ENCODE results near the gene TSPAN3.

The TSPAN3 gene

GRCh38 chr15:77010857-77011256 is 60.1 kb downstream of the TSPAN3 start:
- Mint-ChIP-seq H3K4me1 (ENCODE audit: low read depth) (peaks cover 88% of the 10 kb centered on the region), H3K9me3 (no peaks in the 10 kb centered on the region), H3K27ac (peak overlapping the region; percentile 90), H3K36me3 (ENCODE audit: low read depth) (peaks cover 73% of the 10 kb centered on the region), H3K4me3 (no peak overlapping the region), H3K27me3 (no peaks in the 10 kb centered on the region)
- no peak for DNase-seq

- Mint-ChIP-seq H3K36me3 (ENCODE audit: low read depth) (peaks cover 77% of the 10 kb centered on the region), H3K4me1 (ENCODE audit: low read depth) (peaks cover 88% of the 10 kb centered on the region), H3K4me3 (no peak overlapping the region), H3K27me3 (no peaks in the 10 kb centered on the region), H3K9me3 (no peaks in the 10 kb centered on the region), H3K27ac (peak overlapping the region; percentile 90)
- no peak for DNase-seq
These were observed 60.6 kb downstream of the TSPAN3 start for GRCh38 chr15:77010312-77010686.

- DNase-seq = no peak
- Mint-ChIP-seq H3K36me3 (ENCODE audit: low read depth) (peaks cover 75% of the 10 kb centered on the region), H3K4me3 (no peak overlapping the region), H3K27ac (peak overlapping the region; percentile 90), H3K4me1 (ENCODE audit: low read depth) (peaks cover 87% of the 10 kb centered on the region), H3K27me3 (no peaks in the 10 kb centered on the region), H3K9me3 (no peaks in the 10 kb centered on the region)
These were observed 61.1 kb downstream of the TSPAN3 start for GRCh38 chr15:77009646-77010311.

GRCh38 chr15:77009176-77009575 is 61.7 kb downstream of the TSPAN3 start:
- DNase-seq = no peak
- peaks cover 87% of the 10 kb centered on the region for H3K4me1 Mint-ChIP-seq (ENCODE audit: low read depth)
- H3K9me3 Mint-ChIP-seq = peaks cover 1% of the 10 kb centered on the region
- no peak overlapping the region for H3K4me3 Mint-ChIP-seq
- H3K36me3 Mint-ChIP-seq (ENCODE audit: low read depth) = peaks cover 81% of the 10 kb centered on the region
- no peaks in the 10 kb centered on the region for H3K27me3 Mint-ChIP-seq
- H3K27ac Mint-ChIP-seq = peak overlapping the region; percentile 90

GRCh38 chr15:77004189-77004588 is 66.7 kb downstream of the TSPAN3 start:
- no peak for DNase-seq
- Mint-ChIP-seq H3K4me1 (ENCODE audit: low read depth) (peaks cover 89% of the 10 kb centered on the region), H3K27ac (peak overlapping the region; percentile 90), H3K36me3 (ENCODE audit: low read depth) (peaks cover 88% of the 10 kb centered on the region), H3K27me3 (no peaks in the 10 kb centered on the region), H3K9me3 (peaks cover 5% of the 10 kb centered on the region), H3K4me3 (peak overlapping the region; percentile 62)

GRCh38 chr15:77002954-77003912 is 67.7 kb downstream of the TSPAN3 start:
- Mint-ChIP-seq H3K4me1 (ENCODE audit: low read depth) (peaks cover 91% of the 10 kb centered on the region), H3K27ac (peak overlapping the region; percentile 90), H3K9me3 (peaks cover 5% of the 10 kb centered on the region), H3K27me3 (no peaks in the 10 kb centered on the region), H3K36me3 (ENCODE audit: low read depth) (peaks cover 90% of the 10 kb centered on the region), H3K4me3 (peak overlapping the region; percentile 62)
- peak; percentile 80 for DNase-seq

- H3K27me3 Mint-ChIP-seq = no peaks in the 10 kb centered on the region
- H3K4me1 Mint-ChIP-seq (ENCODE audit: low read depth) = peaks cover 95% of the 10 kb centered on the region
- peaks cover 90% of the 10 kb centered on the region for H3K36me3 Mint-ChIP-seq (ENCODE audit: low read depth)
- peak overlapping the region; percentile 90 for H3K27ac Mint-ChIP-seq
- DNase-seq = no peak
- peak overlapping the region; percentile 62 for H3K4me3 Mint-ChIP-seq
- peaks cover 5% of the 10 kb centered on the region for H3K9me3 Mint-ChIP-seq
These were observed 68.5 kb downstream of the TSPAN3 start for GRCh38 chr15:77002436-77002835.

GRCh38 chr15:77001966-77002365 is 68.9 kb downstream of the TSPAN3 start:
- peaks cover 97% of the 10 kb centered on the region for H3K4me1 Mint-ChIP-seq (ENCODE audit: low read depth)
- H3K27ac Mint-ChIP-seq = peak overlapping the region; percentile 69
- peak overlapping the region; percentile 62 for H3K4me3 Mint-ChIP-seq

GRCh38 chr15:77001351-77001750 is 69.6 kb downstream of the TSPAN3 start:
- Mint-ChIP-seq H3K36me3 (ENCODE audit: low read depth) (peaks cover 91% of the 10 kb centered on the region), H3K27ac (peak overlapping the region; percentile 73)

More at GRCh38 chr15:77001966-77002365, 68.9 kb downstream of the TSPAN3 start:
- Mint-ChIP-seq H3K9me3 (peaks cover 5% of the 10 kb centered on the region), H3K36me3 (ENCODE audit: low read depth) (peaks cover 92% of the 10 kb centered on the region), H3K27me3 (no peaks in the 10 kb centered on the region)
- DNase-seq = no peak

GRCh38 chr15:76999996-77000395 is 70.9 kb downstream of the TSPAN3 start:
- no peaks in the 10 kb centered on the region for H3K27me3 Mint-ChIP-seq
- peaks cover 5% of the 10 kb centered on the region for H3K9me3 Mint-ChIP-seq
- DNase-seq = peak; percentile 43
- peaks cover 79% of the 10 kb centered on the region for H3K4me1 Mint-ChIP-seq (ENCODE audit: low read depth)
- peak overlapping the region; percentile 96 for H3K27ac Mint-ChIP-seq
- peaks cover 91% of the 10 kb centered on the region for H3K36me3 Mint-ChIP-seq (ENCODE audit: low read depth)
- no peak overlapping the region for H3K4me3 Mint-ChIP-seq

More at GRCh38 chr15:77001351-77001750, 69.6 kb downstream of the TSPAN3 start:
- H3K4me1 Mint-ChIP-seq (ENCODE audit: low read depth) = peaks cover 92% of the 10 kb centered on the region
- H3K9me3 Mint-ChIP-seq = peaks cover 5% of the 10 kb centered on the region
- no peak for DNase-seq
- peak overlapping the region; percentile 19 for H3K4me3 Mint-ChIP-seq
- H3K27me3 Mint-ChIP-seq = no peaks in the 10 kb centered on the region

GRCh38 chr15:76998663-76999285 is 72.1 kb downstream of the TSPAN3 start:
- Mint-ChIP-seq H3K36me3 (ENCODE audit: low read depth) (peaks cover 79% of the 10 kb centered on the region), H3K9me3 (no peaks in the 10 kb centered on the region), H3K4me3 (peak overlapping the region; percentile 94), H3K27ac (peak overlapping the region; percentile 96), H3K27me3 (no peaks in the 10 kb centered on the region), H3K4me1 (ENCODE audit: low read depth) (peaks cover 78% of the 10 kb centered on the region)
- peak; percentile 35 for DNase-seq

GRCh38 chr15:76996526-76997401 is 74.1 kb downstream of the TSPAN3 start:
- DNase-seq = peak; percentile 78
- peaks cover 64% of the 10 kb centered on the region for H3K36me3 Mint-ChIP-seq (ENCODE audit: low read depth)
- H3K27me3 Mint-ChIP-seq = no peaks in the 10 kb centered on the region
- no peaks in the 10 kb centered on the region for H3K9me3 Mint-ChIP-seq
- H3K4me3 Mint-ChIP-seq = peak overlapping the region; percentile 94
- peak overlapping the region; percentile 96 for H3K27ac Mint-ChIP-seq
- H3K4me1 Mint-ChIP-seq (ENCODE audit: low read depth) = peaks cover 77% of the 10 kb centered on the region

GRCh38 chr15:76996076-76996525 is 74.8 kb downstream of the TSPAN3 start:
- peaks cover 58% of the 10 kb centered on the region for H3K36me3 Mint-ChIP-seq (ENCODE audit: low read depth)
- no peaks in the 10 kb centered on the region for H3K9me3 Mint-ChIP-seq
- peak overlapping the region; percentile 94 for H3K4me3 Mint-ChIP-seq
- peak overlapping the region; percentile 96 for H3K27ac Mint-ChIP-seq
- no peak for DNase-seq
- peaks cover 75% of the 10 kb centered on the region for H3K4me1 Mint-ChIP-seq (ENCODE audit: low read depth)
- no peaks in the 10 kb centered on the region for H3K27me3 Mint-ChIP-seq

Data from activated T-cell treated with anti-CD3 and anti-CD28 coated beads, Interleukin-2, amount 50 U/mL, for 24 hours (primary cell).